Measurements from ENCODE around the gene SLC17A9. TPM values are rescaled to one million over a fixed set of nuclear protein-coding genes. Genes with fewer than 3 reads are reported as not detected.

Gene SLC17A9
- total RNA-seq, 1 donor from 2014 or later: 15.2 TPM

- no peak for TF ChIP-seq CTCF (IDR thresholded peaks at IDR 0.05)
- H3K27me3 ChIP-seq: peaks cover 46% of the 10 kb centered on the region
- DNase-seq (no peak), ATAC-seq (no peak)
- no peaks in the 10 kb centered on the region for H3K36me3 ChIP-seq
- H3K4me1 ChIP-seq: no peaks in the 10 kb centered on the region
- H3K4me3 ChIP-seq: no peak overlapping the region
- no peak overlapping the region for H3K27ac ChIP-seq
- intact Hi-C loops (cut with DNase I): no loop called here
- no peaks in the 10 kb centered on the region for H3K9me3 ChIP-seq
These were observed 41.5 kb downstream of the SLC17A9 start for GRCh38 chr20:62993856-62994494.

- Histone ChIP-seq H3K27ac (no peak overlapping the region), H3K4me1 (no peaks in the 10 kb centered on the region)
- ATAC-seq: no peak
These were observed 42.4 kb downstream of the SLC17A9 start for GRCh38 chr20:62994869-62995281.

DNA sequence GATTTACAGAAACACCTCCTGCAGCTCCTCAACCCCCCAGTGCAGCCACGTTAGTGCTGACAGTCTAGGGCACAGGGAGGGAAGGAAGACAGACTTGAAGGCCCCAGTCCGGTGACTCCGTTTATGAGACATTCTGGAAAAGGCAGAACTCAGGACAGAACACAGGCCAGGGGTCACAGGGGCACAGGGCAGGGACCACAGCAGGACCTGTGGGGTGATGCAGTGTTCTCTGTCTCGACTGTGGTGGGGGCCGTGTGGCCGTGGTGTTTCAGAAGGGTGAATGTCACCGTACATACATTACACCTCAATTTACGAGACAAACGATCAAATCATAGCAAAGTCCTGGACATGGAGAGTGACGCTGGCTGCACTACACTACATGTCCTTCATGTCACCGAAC is 43.0 kb downstream of the SLC17A9 start:
- peaks cover 61% of the 10 kb centered on the region for H3K27me3 ChIP-seq
- intact Hi-C loops (cut with DNase I): no loop called here
- ATAC-seq: no peak

More at GRCh38 chr20:62994869-62995281, 42.4 kb downstream of the SLC17A9 start:
- intact Hi-C loops (cut with DNase I): no loop called here
- Histone ChIP-seq H3K4me3 (no peak overlapping the region), H3K36me3 (no peaks in the 10 kb centered on the region), H3K27me3 (peaks cover 55% of the 10 kb centered on the region), H3K9me3 (no peaks in the 10 kb centered on the region)
- DNase-seq: no peak
- TF ChIP-seq CTCF (IDR thresholded peaks at IDR 0.05): no peak

GRCh38 chr20:62995898-62996595 is 43.5 kb downstream of the SLC17A9 start:
- ATAC-seq: no peak
- Histone ChIP-seq H3K27ac (no peak overlapping the region), H3K9me3 (no peaks in the 10 kb centered on the region), H3K36me3 (no peaks in the 10 kb centered on the region), H3K27me3 (peaks cover 65% of the 10 kb centered on the region), H3K4me1 (no peaks in the 10 kb centered on the region), H3K4me3 (no peak overlapping the region)
- intact Hi-C loops (cut with DNase I): no loop called here
- DNase-seq: no peak
- TF ChIP-seq CTCF (IDR thresholded peaks at IDR 0.05): no peak

More for the DNA sequence above, 43.0 kb downstream of the SLC17A9 start:
- no peak for TF ChIP-seq CTCF (IDR thresholded peaks at IDR 0.05)
- Histone ChIP-seq H3K9me3 (no peaks in the 10 kb centered on the region), H3K4me3 (no peak overlapping the region), H3K36me3 (no peaks in the 10 kb centered on the region), H3K4me1 (no peaks in the 10 kb centered on the region), H3K27ac (no peak overlapping the region)
- no peak for DNase-seq

DNA sequence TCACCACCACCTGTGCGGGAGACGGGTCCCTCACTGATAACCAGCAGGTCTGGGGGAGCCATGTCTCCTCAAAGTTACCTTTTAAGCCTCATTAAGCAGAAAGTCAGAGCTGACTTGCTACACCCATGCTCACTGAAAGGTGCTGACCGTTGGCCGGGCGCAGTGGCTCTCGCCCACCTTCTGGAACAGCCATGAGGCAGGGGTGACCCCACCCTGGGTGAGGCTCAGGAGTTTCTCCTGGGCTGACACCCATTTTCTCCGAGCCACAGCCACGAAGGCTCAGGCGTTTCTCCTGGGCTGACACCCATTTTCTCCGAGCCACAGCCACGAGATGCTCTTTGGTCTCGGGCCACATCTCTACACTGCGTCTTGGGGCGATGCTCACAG is 44.1 kb downstream of the SLC17A9 start:
- no peak for ATAC-seq
- intact Hi-C loops (cut with DNase I): no loop called here
- no peak overlapping the region for H3K27ac ChIP-seq

More for the DNA sequence above, 44.1 kb downstream of the SLC17A9 start:
- Histone ChIP-seq H3K9me3 (no peaks in the 10 kb centered on the region), H3K36me3 (no peaks in the 10 kb centered on the region), H3K4me1 (no peaks in the 10 kb centered on the region), H3K4me3 (no peak overlapping the region), H3K27me3 (peaks cover 64% of the 10 kb centered on the region)
- DNase-seq: no peak
- TF ChIP-seq CTCF (IDR thresholded peaks at IDR 0.05): no peak

Measured in upper lobe of right lung (tissue), 1 donor.